HG03558 (cell line): Measurements from ENCODE around the gene WBP2.

ENCODE experiments used
- ATAC-seq: cut with Tn5 transposase; IDR thresholded peaks from one replicate; pipeline ENCODE4 v1.9.1; 2021; ENCODE audit warnings: moderate number of reproducible peaks; ENCODE audit not compliant: unreplicated experiment; ENCODE audit errors: extremely low read depth

WBP2 gene

DNA sequence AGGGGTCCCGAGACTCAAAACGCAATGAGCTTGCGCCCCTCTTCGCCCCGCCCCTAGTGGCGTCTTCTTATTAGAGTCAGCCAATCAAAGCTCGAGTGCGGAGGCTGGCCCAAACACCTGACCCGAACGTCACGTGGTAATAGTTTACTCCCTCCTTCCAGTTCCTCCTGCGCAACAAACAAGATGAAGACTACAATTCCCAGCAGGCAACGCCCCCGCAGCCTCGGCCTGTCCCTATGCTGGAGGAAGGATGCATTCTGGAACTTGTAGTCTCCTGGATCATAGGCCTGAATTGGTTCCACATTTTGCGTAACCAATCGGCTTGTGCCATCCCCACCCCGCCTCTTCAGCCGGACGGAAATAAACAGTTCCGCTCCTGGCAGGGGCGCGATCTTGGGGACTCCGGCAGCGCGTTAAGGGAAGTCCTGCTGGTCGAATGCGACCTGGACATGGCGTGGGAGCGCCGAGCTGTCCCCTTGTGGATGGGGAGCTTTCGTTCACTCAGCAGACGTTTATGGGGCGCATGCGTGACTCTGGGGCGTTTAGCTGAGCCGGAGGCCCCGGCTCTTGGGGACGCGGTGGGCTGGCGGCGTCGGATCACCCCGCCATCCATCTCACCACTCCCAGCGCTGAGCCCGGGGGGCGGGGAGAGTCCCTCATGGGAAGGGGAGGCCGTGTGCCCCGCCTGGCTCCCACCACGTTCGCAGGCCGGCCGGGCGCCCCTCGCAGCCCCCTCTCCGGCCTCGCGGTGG lies at the start of gene WBP2:
Gene WBP2, minus strand, starts transcription at position 26 of the 752 bp plus-strand sequence. CDS start 38 bp downstream, outside the sequence.
- ATAC-seq, result peak; percentile 82

DNA sequence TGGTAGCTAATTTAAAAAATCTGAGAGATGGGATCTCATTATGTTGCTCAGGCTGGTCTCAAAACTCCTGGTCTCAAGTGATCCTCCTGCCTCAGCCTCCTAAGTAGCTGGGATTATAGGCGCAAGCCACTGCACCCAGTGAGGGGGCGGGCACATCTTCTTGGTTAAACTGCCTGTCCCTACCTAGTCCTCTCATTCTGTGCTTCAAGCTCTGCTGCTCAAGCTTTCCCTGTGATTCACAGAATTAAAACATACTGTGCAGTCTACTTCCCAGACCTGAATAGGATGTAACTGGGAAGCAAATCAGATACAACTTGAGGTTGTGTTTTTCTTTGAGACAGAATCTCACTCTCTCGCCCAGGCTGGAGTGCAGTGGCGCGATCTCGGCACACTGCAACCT lies 47.3 kb upstream of the WBP2 start:
- ATAC-seq, result no peak

DNA sequence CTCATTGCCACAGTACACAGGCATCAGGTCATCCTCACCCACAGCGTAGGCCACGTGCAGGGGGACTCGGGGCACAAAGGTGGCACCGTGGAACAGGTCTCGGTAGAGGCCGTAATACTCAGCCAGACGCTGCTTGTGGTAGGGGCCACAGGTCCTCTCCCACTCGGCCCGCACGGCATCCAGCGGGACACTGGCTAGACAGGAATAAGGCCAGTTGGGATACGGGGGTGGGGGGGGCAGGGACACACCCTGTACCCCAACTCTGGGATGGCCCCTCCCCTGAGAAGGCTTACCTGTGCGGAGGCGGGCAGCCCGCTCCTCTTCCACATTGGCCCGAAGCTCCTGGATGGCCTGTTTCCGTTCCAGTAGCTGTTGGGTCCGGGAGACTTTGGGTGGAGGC lies 46.6 kb upstream of the WBP2 start:
- ATAC-seq, result no peak

DNA sequence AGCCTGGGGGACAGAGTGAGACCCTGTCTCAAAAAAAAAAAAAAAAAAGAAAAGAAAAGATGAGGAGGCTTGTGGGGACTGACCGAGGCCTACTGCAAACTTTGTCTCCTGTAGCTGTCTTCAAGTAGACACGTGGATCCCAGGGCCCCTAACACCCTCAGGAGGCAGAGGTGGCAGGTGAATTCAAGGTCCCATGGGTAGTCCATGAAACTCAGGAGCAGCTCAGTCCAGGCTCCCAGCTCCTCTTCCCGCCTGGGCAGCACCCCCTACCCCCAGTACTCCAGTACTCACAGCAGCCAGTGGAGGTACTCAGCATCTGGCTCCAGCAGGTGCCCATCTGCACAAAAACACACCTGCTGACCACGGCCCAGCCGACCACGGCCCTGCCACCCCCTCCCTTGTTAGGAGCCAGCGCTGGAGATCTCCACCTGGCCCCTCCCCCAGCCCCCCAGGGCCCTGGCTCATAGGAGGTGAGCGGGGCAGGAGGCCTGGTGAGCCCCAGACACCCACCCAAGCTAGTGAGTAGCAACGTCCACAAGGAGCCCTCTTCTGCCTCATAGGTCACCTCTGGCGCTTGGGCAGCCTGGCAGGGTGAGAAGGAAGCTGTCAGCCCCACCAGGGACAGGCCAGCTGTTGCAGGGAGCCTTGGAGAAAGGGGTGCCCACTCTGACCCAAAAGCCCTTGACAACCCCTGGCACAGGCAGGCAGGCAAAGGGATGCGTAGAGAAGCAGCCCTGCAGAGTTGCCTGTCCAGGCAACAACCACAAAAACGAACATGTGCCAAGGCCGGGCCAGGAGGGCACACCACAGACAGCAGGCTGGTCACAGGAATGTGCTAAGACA lies 45.8 kb upstream of the WBP2 start:
- ATAC-seq, result no peak

DNA sequence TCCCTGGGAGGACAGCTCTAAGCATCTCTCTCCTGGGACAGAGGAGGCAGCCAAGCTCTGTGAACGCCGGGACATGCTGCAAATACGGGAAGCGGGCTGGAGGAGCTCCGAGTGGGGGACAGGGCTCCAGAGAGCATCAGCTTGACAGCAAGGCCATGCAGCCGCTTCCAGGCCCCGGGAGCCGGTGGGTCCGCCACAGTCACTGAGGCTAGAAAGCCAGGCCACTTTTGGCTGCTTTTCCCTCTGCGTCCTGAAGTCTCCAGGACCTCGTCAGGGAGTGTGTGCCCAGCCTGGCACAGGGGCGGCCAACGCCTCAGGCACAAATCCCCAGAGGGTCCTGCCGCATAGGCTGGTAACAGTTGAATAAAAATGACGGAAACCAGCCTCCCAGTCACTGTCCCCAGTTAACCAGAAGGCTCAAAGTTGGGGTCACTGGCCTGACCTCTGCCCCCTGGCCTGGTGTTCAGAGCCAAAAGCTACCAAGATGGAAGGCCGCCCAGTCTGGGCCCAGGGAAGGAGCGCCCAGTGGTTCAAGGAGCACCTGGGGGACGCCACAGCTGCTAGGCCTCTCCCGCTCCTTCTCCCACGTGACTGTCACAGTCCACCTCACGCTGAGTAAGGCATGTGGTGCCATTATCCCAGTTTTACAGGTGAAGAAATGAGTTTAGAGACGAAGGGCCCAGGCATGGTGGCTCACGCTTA lies 44.8 kb upstream of the WBP2 start:
- no peak for ATAC-seq

DNA sequence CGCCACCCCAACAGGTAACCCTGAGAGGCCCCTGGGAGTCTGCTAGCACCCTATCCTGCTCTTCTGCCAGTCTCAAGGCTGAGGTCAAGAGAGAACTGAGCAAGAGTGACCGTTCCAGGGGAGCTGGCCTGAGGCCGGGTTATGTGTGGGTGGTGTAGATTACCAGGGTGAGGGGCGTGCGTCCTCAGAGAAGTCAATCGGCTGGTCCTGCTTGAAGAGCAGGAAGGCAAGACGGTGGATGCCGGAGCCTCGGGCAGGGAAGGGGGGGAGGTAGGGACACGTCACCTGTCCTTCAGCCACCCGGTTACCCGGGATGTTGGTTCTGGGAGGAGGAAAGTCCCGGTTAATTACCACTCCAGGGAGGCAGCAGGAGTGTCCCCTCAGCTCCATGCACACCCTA lies 44.2 kb upstream of the WBP2 start:
- ATAC-seq, result no peak

DNA sequence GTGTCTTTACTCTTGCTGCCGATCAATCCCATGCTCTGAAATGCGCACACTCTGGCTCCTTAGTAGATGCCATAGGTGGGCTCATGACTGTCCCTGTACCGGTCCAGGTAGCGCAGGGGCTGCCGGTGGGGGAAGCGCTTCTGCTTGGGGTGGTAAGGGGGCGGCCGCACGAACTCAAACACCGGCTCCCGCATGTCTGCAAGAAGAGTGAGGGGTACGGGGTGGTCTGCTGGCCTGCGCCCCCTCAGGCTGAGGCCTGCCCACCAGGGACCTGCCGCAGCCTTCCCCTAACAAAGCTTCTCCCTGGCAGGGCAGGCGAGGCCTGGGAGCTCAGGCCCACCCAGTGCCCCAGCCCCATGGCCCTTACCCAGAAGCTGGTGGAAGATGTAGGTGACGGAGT lies 43.7 kb upstream of the WBP2 start:
- ATAC-seq, result no peak

DNA sequence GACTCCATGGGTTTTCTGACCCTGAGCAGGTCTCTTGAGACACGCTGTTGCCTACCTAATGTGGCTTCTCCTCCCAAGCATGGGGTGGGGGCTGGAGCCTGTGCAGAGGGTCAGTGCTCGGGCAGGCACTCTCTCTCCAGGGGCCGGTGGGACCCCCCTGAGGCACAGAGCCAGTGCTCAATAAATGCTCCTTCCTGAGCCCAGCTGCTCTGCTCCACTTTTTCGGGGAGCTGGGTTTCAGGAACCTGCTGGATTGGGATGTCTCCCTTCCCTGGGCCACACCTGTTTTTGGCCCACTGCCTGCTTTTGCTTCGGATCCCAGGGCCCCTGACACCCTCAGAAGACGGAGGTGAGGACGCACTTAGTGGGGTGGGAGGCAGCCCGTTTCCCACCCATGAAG lies 42.9 kb upstream of the WBP2 start:
- ATAC-seq, result no peak

DNA sequence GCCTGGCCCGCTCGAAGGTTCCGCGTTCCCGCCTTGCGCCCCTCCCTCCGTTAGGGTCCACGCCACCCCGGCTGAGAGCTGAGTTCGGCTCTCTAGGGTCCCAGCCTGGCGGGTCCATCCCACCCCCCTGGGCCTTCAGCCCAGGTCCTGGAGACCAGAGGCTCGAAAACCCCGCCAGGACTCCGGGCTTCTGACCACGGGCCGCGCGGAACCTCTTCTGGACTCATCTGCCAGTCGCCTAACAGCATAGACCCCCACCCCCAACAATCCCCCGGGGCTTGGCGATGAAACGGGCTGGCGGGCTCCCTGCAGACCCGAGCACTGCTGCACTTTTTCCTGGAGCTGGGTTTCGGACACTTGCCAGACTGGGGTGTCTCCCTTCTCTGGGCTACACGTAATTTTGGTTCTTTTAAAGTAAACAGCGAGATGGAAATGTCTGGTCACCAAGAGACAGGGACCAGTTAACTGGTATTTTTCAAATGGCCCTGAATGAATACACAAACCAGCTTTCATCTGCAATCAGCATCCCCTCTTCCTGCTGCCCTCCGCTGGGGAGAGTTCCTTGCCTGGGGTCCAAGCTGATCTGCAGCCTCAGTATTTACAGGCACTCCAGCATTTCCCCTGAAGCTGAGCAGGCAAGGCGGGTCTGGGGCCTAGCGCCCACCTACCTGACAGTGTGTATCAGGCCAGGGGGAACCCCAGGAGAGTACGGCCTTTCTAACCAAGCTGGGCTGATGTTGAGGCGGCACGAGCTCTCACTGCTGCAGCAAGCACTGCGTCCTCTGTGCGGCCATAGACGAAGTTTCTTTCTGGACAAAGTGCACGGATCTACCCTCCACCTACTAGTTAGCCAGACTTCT lies 42.3 kb upstream of the WBP2 start:
- ATAC-seq, result no peak

DNA sequence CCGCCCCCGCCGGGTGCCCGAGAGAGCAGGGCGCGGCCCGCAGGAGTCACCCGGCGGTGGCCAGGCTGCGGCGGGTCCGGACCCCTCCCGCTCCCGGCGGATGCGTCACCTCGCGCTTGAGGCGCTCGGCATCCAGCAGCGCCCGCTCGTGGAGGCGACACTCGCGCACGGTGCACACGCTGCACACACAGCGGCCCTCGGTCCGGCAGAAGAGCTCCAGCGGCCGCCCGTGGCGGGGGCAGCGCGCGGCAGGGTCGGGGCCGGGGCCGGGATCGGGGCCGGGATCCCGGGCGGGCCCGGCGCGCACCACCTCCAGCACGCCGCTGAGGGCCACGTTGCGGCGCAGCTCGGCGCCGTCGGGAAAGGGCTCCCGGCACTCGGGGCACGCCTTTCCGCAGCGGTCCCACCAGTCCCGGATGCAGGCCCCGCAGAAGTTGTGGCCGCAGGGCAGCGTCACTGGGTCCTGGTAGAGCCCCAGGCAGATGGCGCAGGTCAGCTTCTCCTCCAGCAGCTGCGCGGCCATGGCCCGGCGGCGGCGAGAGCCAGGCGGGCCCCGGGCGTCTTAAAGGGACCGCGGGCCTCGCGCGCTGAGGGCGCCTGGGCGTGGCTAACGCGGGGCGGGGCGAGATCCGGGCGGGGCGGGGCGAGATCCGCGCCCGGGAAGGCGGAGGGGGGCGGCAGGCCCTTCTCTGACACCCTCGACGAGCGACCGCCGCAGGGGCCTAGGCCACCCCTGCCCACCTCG lies 41.5 kb upstream of the WBP2 start, which contains the start of gene TRIM65:
Gene TRIM65, minus strand, starts transcription at position 537 of the 745 bp plus-strand sequence. Its CDS starts 14 bp downstream, at position 523.
- ATAC-seq, result no peak

DNA sequence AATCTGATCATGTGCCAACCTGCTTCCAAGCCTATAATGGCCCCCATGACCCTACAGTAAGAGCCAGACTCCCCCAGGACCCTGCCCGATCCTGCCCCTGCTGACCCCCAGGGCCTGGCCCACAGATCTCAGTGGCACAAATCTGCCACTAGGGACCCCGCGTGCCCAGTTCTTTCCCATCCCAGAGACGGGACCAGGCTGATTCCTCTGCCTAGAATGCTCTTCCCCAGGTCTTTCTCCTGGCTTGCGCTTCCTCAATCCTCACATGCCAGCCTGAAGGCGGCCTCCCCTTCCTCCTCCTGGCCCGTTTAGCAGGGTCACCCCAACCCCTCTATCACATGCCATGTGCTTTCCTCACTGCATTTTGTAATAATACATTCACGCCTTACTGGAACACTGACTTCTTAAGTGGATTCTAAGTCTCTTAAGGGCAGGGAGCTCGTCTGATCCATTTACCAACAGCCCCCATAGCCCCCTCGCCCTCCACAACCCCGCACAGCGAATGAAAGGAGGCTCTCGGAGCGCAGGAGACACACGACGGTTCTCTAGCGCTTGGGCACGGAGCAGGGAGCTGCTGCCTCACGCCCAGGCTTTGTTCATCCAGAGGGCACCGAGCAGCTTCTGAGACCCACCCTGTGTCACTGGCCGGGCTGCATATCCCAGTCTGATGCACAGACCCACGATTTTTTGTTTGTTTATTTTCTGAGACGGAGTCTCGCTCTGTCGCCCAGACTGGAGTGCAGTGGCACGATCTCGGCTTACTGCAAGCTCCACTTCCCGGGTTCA lies 40.4 kb upstream of the WBP2 start:
- no peak for ATAC-seq

DNA sequence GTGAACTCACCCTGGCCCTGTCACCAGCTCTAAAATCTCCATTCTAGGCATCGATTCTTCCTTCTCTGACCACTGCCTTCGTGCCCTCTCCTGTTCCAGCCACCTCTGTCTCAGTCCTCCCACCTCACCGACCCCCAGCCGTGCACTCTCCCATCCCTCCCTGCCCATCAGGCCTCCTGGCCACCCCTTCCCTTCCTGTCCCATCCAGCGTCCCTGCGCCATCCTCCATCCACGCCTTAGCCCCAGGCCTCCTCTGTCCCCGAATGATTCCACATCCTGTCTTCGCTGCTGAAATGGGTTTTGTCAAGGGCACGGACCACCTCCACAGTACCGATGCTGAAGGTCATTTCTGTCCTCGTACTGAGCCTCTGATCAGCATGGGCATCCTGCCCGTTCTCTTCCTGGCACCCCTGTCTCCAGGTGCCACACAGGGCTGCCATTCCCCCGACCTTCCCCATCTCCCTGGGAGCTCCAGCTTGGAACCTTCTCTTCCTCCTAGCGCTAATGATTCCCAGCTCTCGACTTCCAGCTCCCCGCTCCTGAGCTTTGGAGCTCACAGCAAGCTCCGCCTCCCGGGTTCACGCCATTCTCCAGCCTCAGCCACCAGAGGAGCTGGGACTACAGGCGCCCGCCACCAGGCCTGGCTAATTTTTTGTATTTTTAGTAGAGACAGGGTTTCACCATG lies 39.1 kb upstream of the WBP2 start:
- ATAC-seq, result no peak

DNA sequence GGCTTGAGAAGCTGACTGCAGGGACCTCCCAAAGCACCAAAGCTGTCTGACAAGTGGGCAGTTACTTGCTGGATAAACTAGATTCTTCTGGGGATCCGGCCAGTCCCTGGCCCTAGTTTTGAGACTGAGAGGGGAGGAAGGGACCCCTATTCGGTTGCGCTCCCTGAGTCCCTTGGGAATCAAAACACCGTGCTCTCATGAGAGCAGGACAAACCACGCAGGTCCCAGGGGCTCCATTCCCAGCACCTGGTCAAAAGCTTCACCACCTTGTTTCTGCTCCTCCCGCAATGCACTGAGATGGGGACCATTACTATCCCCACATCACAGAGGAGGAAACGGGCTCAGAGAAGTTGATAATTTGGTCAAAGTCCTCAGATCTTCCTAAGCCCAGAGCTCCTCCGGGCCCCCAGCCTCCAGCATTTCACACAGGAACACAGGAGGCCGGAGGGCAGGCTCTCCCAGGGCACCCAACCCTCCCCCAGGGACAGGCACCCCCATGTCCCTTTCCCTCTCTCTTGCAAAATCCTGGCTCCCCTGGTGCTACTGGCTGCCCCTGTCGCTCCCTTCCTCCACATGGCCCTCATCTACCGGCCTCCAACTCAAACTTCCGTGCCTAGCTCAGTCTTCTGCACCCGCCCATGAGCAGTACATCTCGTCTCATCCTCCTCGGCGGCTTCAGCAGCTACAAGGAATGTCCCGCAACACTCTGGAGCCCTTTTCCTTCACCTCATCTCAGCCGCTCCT lies 38.3 kb upstream of the WBP2 start:
- ATAC-seq, result no peak

DNA sequence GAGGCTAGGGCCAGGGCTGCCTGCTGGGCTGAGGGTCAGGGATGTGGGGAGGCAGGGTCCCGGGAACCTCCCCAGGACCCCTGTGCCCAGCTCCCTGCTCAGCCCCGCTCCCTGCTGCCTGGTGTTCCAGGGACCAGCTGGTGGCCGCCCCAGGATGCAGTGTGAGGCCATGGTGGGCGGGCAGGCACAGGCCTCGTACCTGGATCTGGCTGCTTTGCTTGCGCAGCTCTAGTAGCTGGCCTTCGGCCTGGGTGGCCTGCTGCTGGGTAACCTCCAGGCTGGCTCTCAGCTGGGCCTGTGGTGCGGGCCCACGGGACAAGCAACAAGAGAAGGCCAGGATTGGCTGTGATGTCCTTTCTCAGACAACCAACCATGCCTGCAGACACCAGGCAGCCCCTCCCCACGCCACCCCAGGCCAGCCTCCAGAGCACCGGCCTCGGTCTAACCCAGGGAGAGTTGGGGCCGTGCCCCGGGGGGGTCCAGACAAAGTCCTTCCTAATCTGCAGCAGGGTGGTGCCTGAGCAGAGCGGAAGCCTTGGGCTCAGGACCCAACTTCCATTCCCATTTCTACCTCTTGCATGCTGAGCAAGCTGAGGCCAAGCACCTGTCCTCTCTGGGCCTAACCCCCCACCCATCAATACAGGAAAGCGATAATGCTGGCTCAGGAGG lies 37.6 kb upstream of the WBP2 start:
- ATAC-seq, result no peak

DNA sequence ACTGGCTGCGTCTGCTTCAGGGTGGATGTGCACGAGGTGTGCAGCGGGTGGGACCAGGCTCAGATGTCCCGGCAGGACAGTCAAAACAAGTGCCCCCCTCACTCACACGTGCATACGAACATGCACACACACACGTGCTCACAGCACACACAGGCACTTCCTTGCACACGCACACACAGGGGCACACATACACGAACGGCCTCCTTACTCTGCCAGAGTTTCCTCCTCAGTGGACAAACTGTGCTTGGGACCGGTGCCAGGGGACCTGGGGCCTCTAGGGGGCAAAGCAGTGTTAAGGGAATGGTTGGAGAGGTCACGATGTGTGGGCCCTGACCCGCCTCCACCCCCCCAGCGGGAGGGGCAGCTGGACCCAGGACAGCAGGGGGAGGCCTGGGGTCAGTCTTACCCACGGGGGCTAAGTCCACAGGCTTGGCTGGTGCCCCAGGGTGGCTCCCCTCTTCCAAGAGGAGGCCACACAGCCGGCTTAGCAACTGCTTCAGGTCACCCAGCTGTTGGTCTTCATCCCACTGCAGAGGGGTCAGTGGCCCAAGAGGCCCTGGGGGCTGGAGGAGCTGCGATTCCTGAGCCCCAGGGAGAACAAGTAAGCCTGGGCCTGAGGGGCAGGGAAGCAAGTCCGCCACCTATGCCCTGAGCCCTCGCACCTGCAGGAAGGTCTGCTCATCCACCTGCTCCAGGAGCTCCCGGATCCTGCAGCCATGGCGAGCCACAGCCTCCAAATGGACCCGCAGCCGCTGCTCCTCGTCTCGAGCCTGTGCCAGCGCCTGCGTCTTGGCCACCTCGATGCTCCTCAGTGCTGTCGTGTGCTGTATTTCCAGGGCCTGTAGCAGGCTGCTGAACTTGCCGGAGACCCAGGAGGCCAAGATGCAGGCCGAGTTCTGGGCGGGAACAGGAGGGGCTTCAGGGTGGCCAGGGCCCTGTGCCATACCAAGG lies 36.7 kb upstream of the WBP2 start:
- no peak for ATAC-seq
